GM23338 (cell line): ENCODE data around the gene PRUNE2. TPM values are rescaled to one million over a fixed set of nuclear protein-coding genes. Genes with fewer than 3 reads are reported as not detected.

Experiments used
- ATAC-seq: fragments of 200-7000 bp; cut with Tn5 transposase; 3 replicates; pipeline ENCODE4 v1.9.1; 2020
- DNase-seq: peaks from one replicate; pipeline ENCODE4 v3.0.0-alpha.2; 2015; ENCODE audit warnings: low spot score
- H2AFZ ChIP-seq: fragments of 200-600 bp; sonication (generic); 2 replicates; pipeline ENCODE4 v1.8.0; 2016; ENCODE audit warnings: antibody characterized with exemption, mild to moderate bottlenecking, moderate library complexity
- H3F3A ChIP-seq: fragments of 200-600 bp; sonication (generic); replicated peaks from 2 replicates; pipeline ENCODE4 v1.8.0; 2017; ENCODE audit warnings: antibody characterized with exemption, mixed run types, low read depth
- H3K27ac ChIP-seq: fragments of 200-600 bp; sonication (generic); 2 replicates; pipeline ENCODE4 v1.6.1; 2016; ENCODE audit warnings: low read depth
- H3K27me3 ChIP-seq: fragments of 200-600 bp; sonication (generic); 2 replicates; pipeline ENCODE4 v1.8.0; 2016; ENCODE audit warnings: mild to moderate bottlenecking, mixed run types, moderate library complexity; ENCODE audit not compliant: insufficient read depth
- H3K36me3 ChIP-seq: fragments of 200-600 bp; sonication (generic); 2 replicates; pipeline ENCODE4 v1.8.0; 2016; ENCODE audit warnings: mild to moderate bottlenecking; ENCODE audit not compliant: insufficient read depth
- H3K4me1 ChIP-seq: fragments of 200-600 bp; sonication (generic); 2 replicates; pipeline ENCODE4 v1.8.0; 2016; ENCODE audit warnings: mild to moderate bottlenecking, moderate library complexity; ENCODE audit not compliant: insufficient read depth
- H3K4me2 ChIP-seq: fragments of 200-600 bp; sonication (generic); 2 replicates; pipeline ENCODE4 v1.7.1; 2017; ENCODE audit warnings: mixed run types
- H3K4me3 ChIP-seq: fragments of 200-600 bp; sonication (generic); 2 replicates; pipeline ENCODE4 v1.6.1; 2016; ENCODE audit warnings: mixed run types
- H3K79me2 ChIP-seq: fragments of 200-600 bp; sonication (generic); replicated peaks from 2 replicates; pipeline ENCODE4 v1.8.0; 2017; ENCODE audit warnings: mild to moderate bottlenecking; ENCODE audit not compliant: insufficient read depth
- H3K9me2 ChIP-seq: fragments of 200-600 bp; sonication (generic); 2 replicates; pipeline ENCODE4 v1.8.0; 2017; ENCODE audit not compliant: insufficient read depth
- H4K20me1 ChIP-seq: fragments of 200-600 bp; sonication (generic); replicated peaks from 2 replicates; pipeline ENCODE4 v1.8.0; 2017; ENCODE audit warnings: mild to moderate bottlenecking; ENCODE audit not compliant: insufficient read depth
- H3K27ac Mint-ChIP-seq: 2 replicates; pipeline ENCODE4 v1.8.0; 2020; ENCODE audit warnings: inconsistent platforms, mild to moderate bottlenecking, moderate library complexity, mixed read lengths
- H3K27me3 Mint-ChIP-seq: 3 replicates; pipeline ENCODE4 v1.8.0; 2022; ENCODE audit warnings: low read depth, mild to moderate bottlenecking, moderate library complexity, mixed read lengths, inconsistent platforms; ENCODE audit not compliant: insufficient read depth, poor library complexity
- H3K36me3 Mint-ChIP-seq: 3 replicates; pipeline ENCODE4 v1.8.0; 2021; ENCODE audit warnings: low read depth, mild to moderate bottlenecking, inconsistent platforms, moderate library complexity, mixed read lengths
- H3K4me1 Mint-ChIP-seq: 3 replicates; pipeline ENCODE4 v1.8.0; 2020; ENCODE audit warnings: mild to moderate bottlenecking, inconsistent platforms, mixed read lengths
- H3K4me3 Mint-ChIP-seq: 3 replicates; pipeline ENCODE4 v1.8.0; 2021; ENCODE audit warnings: moderate library complexity, mild to moderate bottlenecking, inconsistent platforms, mixed read lengths
- H3K9me3 Mint-ChIP-seq: 3 replicates; pipeline ENCODE4 v1.8.0; 2020; ENCODE audit warnings: moderate library complexity, mild to moderate bottlenecking, inconsistent platforms, mixed read lengths
- CTCF ChIP-seq, 2 experiments: fragments of 200-600 bp in 1 of 2; sonication (generic) in 1 of 2; conservative IDR thresholded peaks; 2 replicates each; pipeline versions ENCODE4 v1.5.1 to v1.6.1; 2016 to 2017; ENCODE audit warnings: antibody characterized with exemption in 2 of 2, low read depth in 2 of 2, mild to moderate bottlenecking in 2 of 2, moderate library complexity in 1 of 2
- EZH2 ChIP-seq: fragments of 200-600 bp; sonication (generic); IDR thresholded peaks from one replicate; pipeline ENCODE4 v1.8.0; 2017; ENCODE audit warnings: antibody characterized with exemption, mild to moderate bottlenecking, low read depth; ENCODE audit not compliant: unreplicated experiment
- EZH2phosphoT487 ChIP-seq: fragments of 200-600 bp; sonication (generic); IDR thresholded peaks from one replicate; pipeline ENCODE4 v1.8.1; 2018; ENCODE audit warnings: antibody characterized with exemption; ENCODE audit not compliant: unreplicated experiment
- JUNB ChIP-seq: IDR thresholded peaks from one replicate; pipeline ENCODE4 v1.6.1; 2016; ENCODE audit warnings: antibody characterized with exemption; ENCODE audit not compliant: unreplicated experiment
- NANOG ChIP-seq: IDR thresholded peaks from 2 replicates; pipeline ENCODE4 v1.6.1; 2016; ENCODE audit warnings: antibody characterized with exemption, borderline replicate concordance
- REST ChIP-seq: IDR thresholded peaks from one replicate; pipeline ENCODE4 v1.6.1; 2018; ENCODE audit warnings: antibody characterized with exemption; ENCODE audit not compliant: unreplicated experiment
- ZNF114 ChIP-seq: fragments of 250-450 bp; sonication (Bioruptor Pico); IDR thresholded peaks from 2 replicates; pipeline ENCODE4 v1.5.0; 2020; ENCODE audit warnings: mild to moderate bottlenecking, moderate library complexity
- ZNF331 ChIP-seq: fragments of 250-450 bp; sonication (Bioruptor Pico); IDR thresholded peaks from 2 replicates; pipeline ENCODE4 v1.5.0; 2020; ENCODE audit warnings: low read depth, mild to moderate bottlenecking, moderate library complexity
- polyA plus RNA-seq: library from polyadenylated mRNA; unstranded; fragments of >200 nt; fragmentation: Nextera tagmentation; extraction: Ambion mirVana; gene quantifications from 2 replicates; pipeline ENCODE4 v1.2.1, GENCODE V29; 2016
- total RNA-seq: library from RNA; depleted of rRNA; stranded (reverse); fragments of >200 nt; shearing (Covaris generic); gene quantifications from 2 replicates; pipeline ENCODE4 v1.2.3, GENCODE V29; 2014

The PRUNE2 gene
- total and polyA plus RNA-seq, 2 experiments from 2014 or later: 10.6 to 26.5 TPM

DNA sequence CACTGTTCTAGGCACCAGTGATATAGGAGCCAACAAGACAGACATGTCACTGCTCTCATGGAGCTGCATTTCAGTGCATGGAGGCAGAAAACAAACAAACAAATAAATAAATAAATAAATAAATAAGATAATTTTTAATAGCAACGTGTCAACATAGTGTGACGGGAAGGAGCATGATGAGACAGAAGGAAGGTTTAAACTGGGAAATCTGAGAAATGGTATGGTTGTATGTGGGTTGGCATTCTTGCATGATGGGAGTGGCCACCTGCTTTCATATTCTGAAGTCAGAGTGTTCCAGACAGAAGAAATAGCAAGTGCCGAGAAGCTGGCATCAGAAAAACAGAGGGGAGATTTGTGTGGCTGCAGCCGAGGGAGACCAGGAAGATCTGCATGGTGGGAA is 141.8 kb downstream of the PRUNE2 start, which contains the start of gene PCA3:
Gene PCA3, plus strand, starts transcription at position 301 of the 400 bp plus-strand sequence.
- Mint-ChIP-seq H3K27ac (no peak within 1 kb of the TSS), H3K4me3 (no peak within 1 kb of the TSS), H3K9me3 (no peaks in the 10 kb centered on the region; the same call in 2 of the 3 replicates), H3K36me3 (no peaks in the 10 kb centered on the region), H3K27me3 (no peaks in the 10 kb centered on the region), H3K4me1 (no peaks in the 10 kb centered on the region)
- Histone ChIP-seq H3K4me1 (no peaks in the 10 kb centered on the region), H2AFZ (no peak within 1 kb of the TSS), H3K4me3 (no peak within 1 kb of the TSS), H4K20me1 (no peaks in the 10 kb centered on the region), H3K27ac (no peak within 1 kb of the TSS), H3K36me3 (no peaks in the 10 kb centered on the region), H3F3A (no peaks in the 10 kb centered on the region), H3K4me2 (no peak within 1 kb of the TSS), H3K27me3 (no peaks in the 10 kb centered on the region), H3K9me2 (no peaks in the 10 kb centered on the region), H3K79me2 (no peaks in the 10 kb centered on the region)
- no peak for ATAC-seq
- no peak for DNase-seq
- no peak for TF ChIP-seq NANOG
- TF ChIP-seq EZH2: no peak
- no peak for TF ChIP-seq ZNF114 (CRISPR knock-in tag)
- no peak for TF ChIP-seq EZH2phosphoT487

DNA sequence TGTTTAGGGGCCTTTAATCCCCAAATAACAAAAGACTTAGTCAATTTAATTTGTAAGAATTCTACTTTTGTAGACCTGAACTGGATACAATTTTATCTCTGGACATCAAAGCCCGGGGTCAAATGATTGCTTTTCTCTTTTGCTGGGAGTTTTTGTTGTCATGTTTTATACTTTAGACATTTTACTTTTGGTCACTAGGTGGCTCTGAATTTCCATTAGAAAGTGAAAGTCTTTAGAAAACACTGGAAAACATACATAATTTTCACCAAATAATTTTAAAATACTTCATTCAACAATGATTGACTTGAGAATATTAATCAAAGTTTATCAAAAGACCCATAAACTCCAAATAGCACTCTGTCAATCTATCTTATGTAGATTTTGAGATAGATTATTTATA is 144.5 kb downstream of the PRUNE2 start:
- TF ChIP-seq CTCF (conservative IDR thresholded peaks at IDR 0.05; ENCODE audit: low read depth in 2 of 2): peak in 1 of 2 experiments; percentile 55; a peak in 3 of 4 replicates
- no peak for TF ChIP-seq JUNB
- Histone ChIP-seq H3K36me3 (no peaks in the 10 kb centered on the region), H3K9me2 (no peaks in the 10 kb centered on the region), H3K27me3 (no peaks in the 10 kb centered on the region), H3K4me1 (peaks cover under 1% of the 10 kb centered on the region), H2AFZ (no peak overlapping the region), H3F3A (no peaks in the 10 kb centered on the region), H3K79me2 (no peaks in the 10 kb centered on the region), H3K4me2 (no peak overlapping the region), H4K20me1 (no peaks in the 10 kb centered on the region), H3K4me3 (no peak overlapping the region), H3K27ac (no peak overlapping the region)
- no peaks in the 10 kb centered on the region for H3K36me3 Mint-ChIP-seq
- no peak overlapping the region for H3K4me3 Mint-ChIP-seq
- no peaks in the 10 kb centered on the region; the same call in 2 of the 3 replicates for H3K9me3 Mint-ChIP-seq
- H3K4me1 Mint-ChIP-seq: peaks cover under 1% of the 10 kb centered on the region; the same call in 1 of the 3 replicates
- no peak overlapping the region for H3K27ac Mint-ChIP-seq
- ATAC-seq: no peak
- H3K27me3 Mint-ChIP-seq: no peaks in the 10 kb centered on the region
- peak; percentile 13 for DNase-seq

DNA sequence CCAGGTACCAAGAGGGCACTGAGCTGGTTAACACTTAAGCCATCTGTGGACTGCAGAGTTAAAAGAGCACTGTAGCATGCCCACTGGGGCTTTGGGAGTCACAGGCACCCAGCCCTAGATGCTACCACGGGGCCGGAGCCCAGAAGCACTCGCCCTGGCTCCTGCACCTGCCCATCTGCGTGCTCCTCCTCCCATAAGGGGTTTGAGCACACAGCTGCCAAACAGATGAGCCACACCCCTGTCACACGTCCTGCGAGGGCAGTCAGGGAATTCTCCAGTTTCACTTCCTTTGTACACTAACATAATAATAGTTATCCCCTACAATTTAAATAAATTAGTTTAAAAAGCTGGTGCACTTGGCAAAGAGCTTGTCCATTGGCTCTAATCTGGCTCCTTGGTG is 146.2 kb downstream of the PRUNE2 start:
- ATAC-seq (no peak), DNase-seq (no peak)
- H3K27me3 ChIP-seq: no peaks in the 10 kb centered on the region
- H3K4me1 Mint-ChIP-seq: peaks cover 12% of the 10 kb centered on the region
- H3K4me3 Mint-ChIP-seq: no peak overlapping the region
- no peak overlapping the region for H3K27ac ChIP-seq
- no peaks in the 10 kb centered on the region for H3F3A ChIP-seq
- no peak overlapping the region for H2AFZ ChIP-seq
- H3K36me3 ChIP-seq: no peaks in the 10 kb centered on the region
- H3K27ac Mint-ChIP-seq: no peak overlapping the region
- no peaks in the 10 kb centered on the region for H3K27me3 Mint-ChIP-seq
- H4K20me1 ChIP-seq: no peaks in the 10 kb centered on the region
- no peaks in the 10 kb centered on the region for H3K9me2 ChIP-seq
- H3K4me1 ChIP-seq: peaks cover 7% of the 10 kb centered on the region
- H3K79me2 ChIP-seq: no peaks in the 10 kb centered on the region
- H3K4me3 ChIP-seq: no peak overlapping the region
- H3K4me2 ChIP-seq: no peak overlapping the region
- no peaks in the 10 kb centered on the region for H3K36me3 Mint-ChIP-seq
- H3K9me3 Mint-ChIP-seq: no peaks in the 10 kb centered on the region; the same call in 2 of the 3 replicates
- no peak for TF ChIP-seq REST
- TF ChIP-seq ZNF114 (CRISPR knock-in tag): no peak
- no peak for TF ChIP-seq ZNF331 (CRISPR knock-in tag)
- TF ChIP-seq EZH2phosphoT487: no peak
